HFFc6 (cell line): ENCODE measurements around the gene ULBP2. TPM values are rescaled to one million over a fixed set of nuclear protein-coding genes. Genes with fewer than 3 reads are reported as not detected.

Source experiments
- DNase-seq: peaks from one replicate; pipeline ENCODE4 v3.0.0-alpha.2; 2018
- H3K27ac Mint-ChIP-seq: 2 replicates; pipeline ENCODE4 v1.8.0; 2020; ENCODE audit warnings: mild to moderate bottlenecking, mixed read lengths
- H3K27me3 Mint-ChIP-seq: 2 replicates; pipeline ENCODE4 v1.8.0; 2021; ENCODE audit warnings: mild to moderate bottlenecking, moderate library complexity, mixed read lengths; ENCODE audit not compliant: insufficient read depth
- H3K36me3 Mint-ChIP-seq: 2 replicates; pipeline ENCODE4 v1.8.0; 2021; ENCODE audit warnings: low read depth, mixed read lengths
- H3K4me1 Mint-ChIP-seq: 2 replicates; pipeline ENCODE4 v1.8.0; 2020; ENCODE audit warnings: low read depth, mixed read lengths
- H3K4me3 Mint-ChIP-seq: 2 replicates; pipeline ENCODE4 v1.8.0; 2020; ENCODE audit warnings: mild to moderate bottlenecking, moderate library complexity, mixed read lengths
- H3K9me3 Mint-ChIP-seq: 2 replicates; pipeline ENCODE4 v1.8.0; 2020; ENCODE audit warnings: mild to moderate bottlenecking, mixed read lengths
- long read RNA-seq: library from polyadenylated mRNA; unstranded; transcript quantifications from one replicate; pipeline ENCODE4 v2.0.0, GENCODE V29; 2019
- total RNA-seq, 6 experiments: library from RNA; stranded (reverse); fragmentation: NEBNext Ultra II Directional; extraction: Animal tissue kit (Norgen Biotek cat#: 25700); gene quantifications; 2 replicates in 1 of 6; 3 replicates in 5 of 6; pipeline ENCODE4 v1.2.3, GENCODE V29; 2021
- TF ChIP-seq, protein P1 (sequence below): fragments of 200-600 bp; sonication (generic); IDR thresholded peaks from 2 replicates; pipeline ENCODE4 v1.5.0; 2021; ENCODE audit warnings: antibody characterized with exemption, mild to moderate bottlenecking

ULBP2 gene, protein sequence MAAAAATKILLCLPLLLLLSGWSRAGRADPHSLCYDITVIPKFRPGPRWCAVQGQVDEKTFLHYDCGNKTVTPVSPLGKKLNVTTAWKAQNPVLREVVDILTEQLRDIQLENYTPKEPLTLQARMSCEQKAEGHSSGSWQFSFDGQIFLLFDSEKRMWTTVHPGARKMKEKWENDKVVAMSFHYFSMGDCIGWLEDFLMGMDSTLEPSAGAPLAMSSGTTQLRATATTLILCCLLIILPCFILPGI
- 10 to 100 TPM; 16.2 to 23.2 (median 19.4) TPM for total RNA-seq
- long read RNA-seq, transcript ULBP2-201 (5 exons, 1,349 nt), result major isoform, 34 of 40 reads
- long read RNA-seq, partial matches to known transcripts, result 4 of 40 reads
- long read RNA-seq, other reads (novel, unspliced or antisense), result 2 of 40 reads

DNA sequence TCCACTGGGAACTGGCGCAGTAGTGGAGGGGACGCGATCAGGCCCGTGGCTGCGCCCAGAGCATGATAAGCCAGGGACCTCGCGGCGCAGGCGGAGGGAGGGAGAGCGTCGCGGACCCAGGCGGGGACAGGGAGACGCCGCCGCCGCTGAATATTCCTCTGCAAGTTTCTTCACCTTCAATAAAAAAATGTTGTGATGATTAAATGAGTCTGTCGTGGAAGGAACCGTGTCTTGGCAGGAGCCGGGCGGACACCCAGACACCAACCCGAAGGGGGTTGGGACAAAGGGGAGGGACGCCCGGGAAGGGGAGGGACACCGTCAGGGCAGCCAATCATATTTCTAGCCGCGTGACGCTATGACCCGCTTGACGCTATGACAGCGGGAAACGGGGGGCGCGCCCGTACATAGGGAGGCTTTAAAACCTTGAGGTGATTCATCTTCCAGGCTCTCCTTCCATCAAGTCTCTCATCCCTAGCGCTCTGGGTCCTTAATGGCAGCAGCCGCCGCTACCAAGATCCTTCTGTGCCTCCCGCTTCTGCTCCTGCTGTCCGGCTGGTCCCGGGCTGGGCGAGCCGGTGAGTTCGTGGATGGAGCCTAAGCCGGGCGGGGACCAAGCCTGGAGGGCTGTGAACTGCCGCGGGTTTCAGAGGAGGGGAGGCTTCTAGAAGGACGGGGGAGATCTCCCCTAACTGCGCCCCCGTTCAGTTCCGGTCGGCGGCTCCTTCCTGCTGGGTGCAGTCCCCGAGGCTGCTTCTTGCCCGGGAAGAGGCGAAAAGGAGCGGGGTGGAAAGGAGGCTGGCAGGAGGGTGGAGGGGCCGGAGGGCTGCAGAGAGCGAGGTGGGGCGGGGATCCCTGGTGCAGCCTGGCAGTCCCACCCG, at the start of gene ULBP2:
TSS of gene ULBP2 (plus strand) at position 432 of the 878 bp plus-strand sequence. CDS start at position 491, 59 bp downstream.
- TF ChIP-seq, protein P1, sequence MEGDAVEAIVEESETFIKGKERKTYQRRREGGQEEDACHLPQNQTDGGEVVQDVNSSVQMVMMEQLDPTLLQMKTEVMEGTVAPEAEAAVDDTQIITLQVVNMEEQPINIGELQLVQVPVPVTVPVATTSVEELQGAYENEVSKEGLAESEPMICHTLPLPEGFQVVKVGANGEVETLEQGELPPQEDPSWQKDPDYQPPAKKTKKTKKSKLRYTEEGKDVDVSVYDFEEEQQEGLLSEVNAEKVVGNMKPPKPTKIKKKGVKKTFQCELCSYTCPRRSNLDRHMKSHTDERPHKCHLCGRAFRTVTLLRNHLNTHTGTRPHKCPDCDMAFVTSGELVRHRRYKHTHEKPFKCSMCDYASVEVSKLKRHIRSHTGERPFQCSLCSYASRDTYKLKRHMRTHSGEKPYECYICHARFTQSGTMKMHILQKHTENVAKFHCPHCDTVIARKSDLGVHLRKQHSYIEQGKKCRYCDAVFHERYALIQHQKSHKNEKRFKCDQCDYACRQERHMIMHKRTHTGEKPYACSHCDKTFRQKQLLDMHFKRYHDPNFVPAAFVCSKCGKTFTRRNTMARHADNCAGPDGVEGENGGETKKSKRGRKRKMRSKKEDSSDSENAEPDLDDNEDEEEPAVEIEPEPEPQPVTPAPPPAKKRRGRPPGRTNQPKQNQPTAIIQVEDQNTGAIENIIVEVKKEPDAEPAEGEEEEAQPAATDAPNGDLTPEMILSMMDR, result no peak
- Mint-ChIP-seq H3K4me1 (peaks cover 38% of the 10 kb centered on the region), H3K4me3 (peak within 1 kb of the TSS; percentile 92), H3K27me3 (peaks cover 6% of the 10 kb centered on the region), H3K9me3 (no peaks in the 10 kb centered on the region), H3K27ac (peak within 1 kb of the TSS; percentile 89), H3K36me3 (peaks cover 7% of the 10 kb centered on the region; the same call in 1 of the 2 replicates)
- DNase-seq, result peak; percentile 95

DNA sequence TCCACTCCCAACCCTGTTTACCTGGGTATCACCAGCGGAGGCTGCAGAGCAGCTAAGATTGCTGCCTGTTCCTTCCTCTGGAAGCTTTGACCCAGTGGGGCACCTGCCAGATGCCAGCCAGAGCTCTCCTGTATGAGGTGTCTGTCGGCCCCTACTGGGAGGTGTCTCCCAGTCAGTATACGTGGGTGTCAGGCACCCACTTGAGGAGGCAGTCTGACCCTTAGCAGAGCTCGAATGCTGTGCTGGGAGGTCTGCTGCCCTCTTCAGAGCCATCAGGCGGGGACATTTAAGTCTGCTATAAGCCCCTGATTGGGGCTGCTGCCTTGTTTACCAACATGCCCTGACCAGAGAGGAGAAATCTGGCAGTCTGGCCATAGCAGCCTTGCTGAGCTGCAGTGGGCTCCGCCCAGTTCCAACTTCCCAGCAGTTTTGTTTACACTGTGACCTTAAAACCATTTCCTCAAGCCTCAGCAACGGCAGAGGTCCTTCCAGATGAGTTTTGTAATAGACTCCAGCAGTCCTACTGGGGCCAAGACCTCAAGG, 46.7 kb upstream of the ULBP2 start:
- H3K9me3 Mint-ChIP-seq, result no peaks in the 10 kb centered on the region
- peak overlapping the region; percentile 93 for H3K27ac Mint-ChIP-seq
- TF ChIP-seq, protein P1, result no peak
- no peaks in the 10 kb centered on the region for H3K36me3 Mint-ChIP-seq
- peak; percentile 46 for DNase-seq
- H3K27me3 Mint-ChIP-seq, result no peaks in the 10 kb centered on the region
- peak overlapping the region; percentile 83; the same call in 1 of the 2 replicates for H3K4me3 Mint-ChIP-seq
- peaks cover 56% of the 10 kb centered on the region for H3K4me1 Mint-ChIP-seq

DNA sequence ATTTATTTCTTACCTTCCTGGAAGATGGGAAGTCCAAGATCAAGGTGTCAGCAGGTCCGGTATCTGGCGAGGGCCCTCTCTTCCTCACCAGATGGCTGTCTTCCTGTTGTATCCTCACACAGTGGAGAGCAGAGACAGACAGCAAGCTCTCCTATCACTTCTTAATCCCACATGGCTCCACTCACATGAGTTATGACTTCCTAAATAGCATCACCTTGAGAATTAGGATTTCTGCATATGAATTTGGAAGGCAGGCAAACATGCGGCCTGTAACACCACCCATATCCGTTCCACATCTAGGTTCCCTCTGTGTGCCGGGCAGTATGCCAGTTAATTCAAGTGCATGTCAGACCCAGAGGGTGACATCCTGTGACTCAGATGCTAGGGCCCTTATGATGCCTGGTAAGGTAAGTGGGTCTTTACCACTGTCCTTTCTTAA, 46.0 kb upstream of the ULBP2 start:
- H3K4me1 Mint-ChIP-seq, result peaks cover 50% of the 10 kb centered on the region
- no peaks in the 10 kb centered on the region for H3K36me3 Mint-ChIP-seq
- no peaks in the 10 kb centered on the region for H3K27me3 Mint-ChIP-seq
- TF ChIP-seq, protein P1, result no peak
- peak overlapping the region; percentile 83 for H3K4me3 Mint-ChIP-seq
- peak overlapping the region; percentile 93 for H3K27ac Mint-ChIP-seq
- H3K9me3 Mint-ChIP-seq, result no peaks in the 10 kb centered on the region
- DNase-seq, result peak; percentile 72

DNA sequence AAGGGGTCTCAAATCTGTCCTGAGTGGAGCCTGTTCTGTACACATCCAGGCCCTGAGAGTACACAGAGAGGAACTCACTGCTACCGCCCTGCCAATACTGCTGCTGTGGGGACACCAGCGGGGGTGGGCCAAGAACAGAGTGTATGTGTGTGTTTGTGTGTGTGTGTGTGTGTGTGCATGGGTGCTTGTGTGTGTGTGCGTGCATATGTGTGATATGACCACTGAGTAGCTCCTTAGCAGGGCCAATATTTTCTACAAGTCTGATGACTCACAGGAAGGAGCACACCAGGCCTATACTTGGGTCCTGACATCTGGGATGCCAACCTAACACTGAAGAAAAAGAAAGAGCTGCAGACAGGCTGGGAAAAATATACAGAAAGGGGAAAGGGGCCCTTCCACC, 45.3 kb upstream of the ULBP2 start:
- Mint-ChIP-seq H3K27me3 (no peaks in the 10 kb centered on the region; the same call in 1 of the 2 replicates), H3K27ac (peak overlapping the region; percentile 93), H3K36me3 (no peaks in the 10 kb centered on the region), H3K4me3 (peak overlapping the region; percentile 83), H3K9me3 (no peaks in the 10 kb centered on the region), H3K4me1 (peaks cover 44% of the 10 kb centered on the region)
- DNase-seq, result peak; percentile 44
- TF ChIP-seq, protein P1, result no peak

DNA sequence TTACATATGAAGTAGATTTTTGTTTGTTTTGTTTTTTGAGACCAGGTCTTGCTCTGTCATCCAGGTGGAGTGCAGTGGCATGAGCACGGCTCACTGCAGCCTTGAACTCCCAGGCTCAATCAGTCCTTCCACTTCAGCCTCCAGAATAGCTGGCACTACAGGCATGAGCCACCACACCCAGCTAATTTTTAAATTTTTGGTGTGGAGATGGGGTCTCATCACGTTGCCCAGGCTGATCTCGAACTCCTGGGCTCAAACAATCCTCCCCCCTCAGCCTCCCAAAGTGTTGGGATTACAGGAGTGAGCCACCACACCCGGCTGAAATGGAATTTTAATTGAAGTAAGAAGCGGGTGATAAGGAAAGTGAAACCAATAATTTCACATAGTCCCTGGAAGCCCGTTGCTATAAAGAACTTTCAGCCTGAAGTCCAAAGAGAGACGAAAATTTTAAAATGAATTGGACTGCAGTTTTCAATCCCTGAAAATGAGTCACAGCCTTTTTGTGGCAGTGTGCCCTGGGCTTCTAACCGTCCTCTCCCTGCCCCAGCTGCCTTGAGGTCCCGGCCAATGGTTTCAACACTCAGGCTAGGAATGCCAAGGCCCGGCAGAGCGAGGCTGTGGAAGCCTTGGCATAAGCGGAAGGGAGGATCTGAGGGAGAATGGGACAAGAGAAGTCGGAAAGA, 44.7 kb upstream of the ULBP2 start:
- Mint-ChIP-seq H3K27me3 (no peaks in the 10 kb centered on the region; the same call in 1 of the 2 replicates), H3K9me3 (no peaks in the 10 kb centered on the region), H3K4me3 (peak overlapping the region; percentile 83), H3K27ac (peak overlapping the region; percentile 93), H3K4me1 (peaks cover 44% of the 10 kb centered on the region), H3K36me3 (no peaks in the 10 kb centered on the region)
- TF ChIP-seq, protein P1, result no peak
- peak; percentile 91 for DNase-seq
